HG02970 (cell line): ENCODE measurements around the gene RPS6KA5.
"Not testable (repeated sequence)": the region's sequence is repeated elsewhere in the genome, so short reads cannot be mapped to it uniquely, and the experiment has no call there.

Source experiments
- ATAC-seq: cut with Tn5 transposase; IDR thresholded peaks from one replicate; pipeline ENCODE4 v1.9.1; 2021; ENCODE audit warnings: mild to moderate bottlenecking, moderate library complexity, moderate number of reproducible peaks; ENCODE audit not compliant: unreplicated experiment, low FRiP score

RPS6KA5 gene

DNA sequence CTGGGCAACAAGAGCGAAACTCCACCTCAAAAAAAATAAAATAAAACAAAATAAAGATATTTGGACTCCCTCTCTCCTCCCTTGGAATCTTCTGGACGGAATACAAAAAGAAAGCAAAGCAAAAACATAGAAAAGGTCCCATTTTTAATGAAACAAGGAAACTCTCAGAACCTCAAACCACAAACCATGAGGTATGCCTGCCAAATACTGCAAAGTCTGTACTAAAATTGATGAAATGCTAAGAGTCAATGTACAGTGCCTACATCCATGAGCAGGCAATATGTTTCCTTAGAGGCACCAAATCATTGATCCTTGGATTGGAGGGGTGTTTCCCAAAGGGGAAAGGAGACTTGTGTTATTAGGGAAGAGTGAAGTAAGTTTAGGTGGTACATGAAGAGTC, 8.2 kb upstream of the RPS6KA5 start:
- no peak for ATAC-seq

DNA sequence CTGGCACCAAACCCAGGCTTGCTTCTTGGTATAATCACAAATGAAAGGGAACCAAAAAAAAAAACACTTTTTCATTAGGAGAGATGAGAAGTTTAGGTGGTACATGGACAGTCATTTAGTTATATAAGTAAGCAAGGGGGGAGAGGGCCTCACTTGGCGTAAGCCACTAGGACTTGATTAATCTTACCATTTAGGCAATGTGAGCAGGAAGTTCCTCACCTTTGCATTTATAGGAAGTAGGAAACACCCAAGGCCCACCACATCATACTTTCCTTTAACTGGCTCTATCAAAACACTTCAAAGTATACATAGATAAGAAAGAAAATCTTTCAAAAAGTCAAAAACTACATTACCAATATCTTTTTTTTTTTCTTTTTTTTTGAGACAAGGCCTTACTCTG, 6.7 kb upstream of the RPS6KA5 start:
- no peak for ATAC-seq

DNA sequence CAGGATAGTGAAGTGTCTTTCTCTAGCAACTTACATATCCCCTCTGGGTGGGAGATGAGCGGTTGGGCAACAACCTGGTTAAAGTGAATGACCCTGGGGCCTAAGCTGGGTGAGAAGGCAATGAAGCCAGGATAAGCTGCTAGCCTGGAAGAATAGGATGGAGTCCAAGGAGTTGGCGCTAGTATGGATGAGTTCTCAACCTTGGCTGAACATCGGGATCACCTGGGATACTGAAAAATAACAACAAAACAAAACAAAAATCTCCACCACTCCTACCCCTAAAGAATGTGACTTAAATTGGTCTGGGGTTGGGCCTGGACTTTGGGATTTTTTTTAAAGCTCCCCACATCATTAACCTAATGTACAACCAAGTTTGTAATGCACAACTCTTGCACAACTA, 4.8 kb upstream of the RPS6KA5 start:
- no peak for ATAC-seq

DNA sequence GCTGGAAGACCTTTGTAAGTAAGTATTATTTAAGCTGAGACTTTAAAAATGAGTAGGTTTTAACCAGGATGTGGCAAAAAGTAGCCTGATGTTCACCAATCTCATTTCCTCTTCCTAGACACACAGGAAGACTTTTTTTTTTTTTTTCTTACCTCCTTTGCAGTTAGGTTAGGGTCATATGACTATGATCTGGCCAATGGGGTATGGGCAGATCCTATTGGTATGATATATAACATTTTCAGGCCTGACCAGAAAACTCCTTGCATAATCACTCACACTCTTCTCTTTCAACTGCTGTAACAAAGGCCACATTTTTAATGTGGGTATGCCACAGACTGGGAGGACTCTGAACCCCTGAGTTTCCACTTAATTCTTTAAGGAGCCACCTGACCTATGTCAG, 2.7 kb upstream of the RPS6KA5 start:
- ATAC-seq = no peak

DNA sequence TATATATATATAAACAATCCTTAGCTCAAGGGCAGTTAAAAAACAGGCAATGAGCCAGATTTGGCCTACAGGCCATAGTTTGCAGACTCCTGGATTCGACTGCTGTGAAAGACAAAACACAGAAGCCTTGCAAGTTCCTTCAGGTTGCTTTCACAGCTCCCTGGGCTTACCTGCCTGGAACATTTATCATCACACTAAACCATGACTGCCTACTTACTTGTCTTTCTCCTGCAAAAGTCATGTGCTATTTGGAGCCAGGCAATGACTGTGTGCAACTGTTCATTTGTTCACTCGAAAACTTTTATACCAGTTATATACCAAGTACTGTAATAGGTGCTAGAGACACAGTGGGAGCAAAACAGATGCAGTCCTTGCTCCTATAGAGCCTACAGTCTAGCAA, 2.2 kb upstream of the RPS6KA5 start:
- ATAC-seq = no peak

DNA sequence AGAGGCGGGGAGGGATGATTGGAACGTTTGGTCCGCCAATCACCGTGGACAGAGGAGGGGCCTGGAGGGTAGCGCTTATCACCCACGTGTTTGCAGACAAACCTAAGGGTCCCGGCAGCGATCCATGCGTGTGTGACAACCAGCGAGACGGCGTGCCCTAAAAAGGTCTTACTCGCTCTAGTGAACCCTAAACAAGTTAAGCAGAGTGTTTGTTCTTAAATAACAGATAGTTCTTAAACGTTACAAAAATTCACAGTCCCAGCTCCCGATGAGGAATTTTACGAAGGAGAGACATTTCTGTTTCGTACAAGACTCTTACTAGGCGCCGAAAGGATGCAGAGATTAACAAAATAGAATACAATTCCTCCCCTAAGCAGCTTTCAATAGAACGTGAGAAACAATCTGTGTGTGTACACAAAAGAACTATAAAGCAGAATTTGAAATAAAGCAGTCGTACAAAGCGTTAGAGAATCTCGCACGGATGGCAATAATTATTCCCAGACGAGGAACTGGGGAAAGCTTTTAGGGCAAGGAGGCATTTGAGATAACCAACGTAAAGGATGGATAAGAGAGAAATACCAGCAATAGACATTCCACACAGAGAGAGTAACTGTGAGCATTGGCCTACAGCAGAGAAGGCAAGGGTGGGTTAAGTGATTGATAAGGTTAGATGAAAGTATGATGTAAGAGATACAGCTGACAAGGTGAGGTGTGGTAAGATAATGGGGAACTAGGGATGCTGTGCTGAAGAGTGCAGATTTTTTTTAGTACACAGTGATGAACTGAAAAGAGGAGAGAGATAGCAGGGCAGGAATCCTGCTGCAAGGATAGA, 831 bp upstream of the RPS6KA5 start:
- ATAC-seq = no peak

DNA sequence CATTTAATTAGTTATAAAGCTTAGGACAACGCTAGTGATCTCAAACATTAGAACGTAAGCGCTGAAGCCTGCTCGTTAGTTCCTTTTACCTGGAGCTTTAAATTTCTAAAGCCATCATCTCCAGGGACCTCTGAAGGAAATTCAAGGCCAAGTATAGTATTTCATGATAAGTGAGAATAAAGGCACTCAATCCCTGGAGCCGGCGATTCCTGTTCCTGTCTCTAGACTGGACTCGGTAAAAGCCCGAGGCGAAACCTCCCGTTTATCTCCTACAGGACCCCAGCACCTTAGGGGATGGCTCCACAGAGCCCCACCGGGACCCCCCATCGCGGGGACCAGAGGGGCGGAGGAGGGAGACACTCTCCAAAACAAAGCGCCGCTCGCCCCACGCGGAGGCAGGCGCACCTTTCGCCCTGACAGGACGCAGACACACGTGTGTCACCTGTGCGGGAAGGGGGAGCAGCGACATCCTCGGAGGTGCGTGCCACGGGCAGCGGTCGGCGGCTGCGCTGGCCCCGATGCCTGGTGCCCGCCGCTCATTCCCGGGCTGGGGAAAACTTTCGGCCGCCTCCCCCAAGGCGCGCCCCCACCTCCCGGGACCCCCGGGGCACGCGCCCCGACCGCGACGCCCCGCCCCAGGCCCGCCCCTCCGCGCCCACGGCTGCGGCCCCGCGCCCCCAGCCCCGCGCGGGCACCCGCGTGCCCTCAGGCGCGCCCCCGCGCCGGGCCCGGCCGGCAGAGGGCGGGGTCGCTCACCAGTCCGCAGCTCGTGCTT, 678 bp downstream of the RPS6KA5 start:
- ATAC-seq = peak; percentile 23

DNA sequence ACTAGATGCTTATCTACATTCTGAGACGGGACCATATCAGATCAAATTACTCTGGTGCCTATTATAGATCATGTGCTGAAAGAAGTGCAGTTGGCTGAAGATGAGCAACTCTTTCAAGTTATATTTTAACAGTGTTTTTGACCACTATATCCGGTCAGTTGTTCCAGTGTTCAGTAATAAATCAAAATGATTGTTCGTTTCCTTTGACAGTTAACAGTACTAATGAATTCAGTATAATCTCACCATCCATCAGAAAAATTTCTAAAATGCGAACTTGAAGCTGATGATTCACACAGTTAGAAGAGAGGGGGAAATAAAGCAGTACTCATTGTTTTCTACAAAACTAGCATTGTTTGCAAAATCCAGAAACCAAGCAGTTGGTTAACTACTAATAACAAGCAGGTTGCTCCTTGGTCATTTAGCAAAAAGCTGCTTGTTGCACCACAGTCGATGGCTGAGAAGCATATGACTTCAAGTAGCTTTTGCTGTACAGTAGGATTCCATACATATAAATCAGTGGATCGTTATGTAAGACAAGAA, 2.3 kb downstream of the RPS6KA5 start:
- ATAC-seq = no peak

DNA sequence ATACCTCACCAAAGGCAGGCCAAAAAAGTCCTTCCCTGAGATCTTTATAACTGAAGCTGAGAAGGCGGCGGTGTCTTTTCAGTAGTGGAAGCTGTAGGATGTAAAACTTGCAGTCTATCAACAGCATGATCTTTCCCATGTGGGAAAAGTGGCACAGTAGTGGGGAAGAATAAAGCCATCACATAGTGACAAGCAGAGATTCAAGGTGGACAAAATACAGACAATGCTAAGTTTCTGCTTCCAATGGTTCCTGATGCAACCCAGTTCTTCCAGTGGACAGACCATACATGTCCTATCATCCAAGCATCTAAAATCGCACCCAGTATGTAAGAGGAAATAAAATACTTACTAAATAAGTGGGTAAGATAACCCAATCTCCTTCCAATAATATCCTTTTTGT, 4.1 kb downstream of the RPS6KA5 start:
- ATAC-seq = no peak

DNA sequence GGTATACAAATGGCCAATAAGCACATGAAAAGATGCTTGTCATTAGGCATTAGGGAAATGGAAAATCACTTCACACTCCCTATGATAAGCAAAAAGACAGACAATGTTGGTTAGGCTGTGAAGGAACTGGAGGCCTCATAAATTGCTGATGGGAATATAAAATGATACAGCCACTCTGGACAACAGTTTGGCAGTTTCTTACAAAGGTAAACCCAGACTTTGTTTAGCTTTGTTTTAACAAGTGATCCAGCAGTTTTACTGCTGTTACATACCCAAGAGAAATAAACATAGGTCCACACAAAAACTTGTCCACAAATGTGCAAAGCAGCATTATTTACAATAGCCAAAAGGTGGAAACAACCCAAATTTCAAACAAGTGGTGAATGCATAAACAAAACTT, 5.4 kb downstream of the RPS6KA5 start:
- ATAC-seq = no peak

DNA sequence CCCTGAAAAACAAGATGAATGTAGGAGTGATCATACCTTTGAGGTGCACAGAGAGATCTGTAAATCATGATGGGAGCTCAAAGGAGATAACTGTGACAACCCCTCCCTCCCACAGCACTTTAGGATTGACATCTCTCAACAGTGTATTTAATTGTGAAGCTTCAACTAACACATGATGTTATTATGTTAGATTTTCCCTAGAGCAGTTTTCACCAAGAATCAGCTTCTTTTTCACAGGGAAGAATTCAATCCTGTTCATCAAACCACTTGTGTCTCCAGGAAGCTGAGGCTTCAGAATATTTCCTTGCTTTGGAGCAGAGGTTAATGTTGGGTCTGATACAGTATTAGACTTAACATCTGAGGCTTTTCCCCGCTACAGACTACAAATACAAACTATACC, 11.8 kb downstream of the RPS6KA5 start:
- no peak for ATAC-seq

DNA sequence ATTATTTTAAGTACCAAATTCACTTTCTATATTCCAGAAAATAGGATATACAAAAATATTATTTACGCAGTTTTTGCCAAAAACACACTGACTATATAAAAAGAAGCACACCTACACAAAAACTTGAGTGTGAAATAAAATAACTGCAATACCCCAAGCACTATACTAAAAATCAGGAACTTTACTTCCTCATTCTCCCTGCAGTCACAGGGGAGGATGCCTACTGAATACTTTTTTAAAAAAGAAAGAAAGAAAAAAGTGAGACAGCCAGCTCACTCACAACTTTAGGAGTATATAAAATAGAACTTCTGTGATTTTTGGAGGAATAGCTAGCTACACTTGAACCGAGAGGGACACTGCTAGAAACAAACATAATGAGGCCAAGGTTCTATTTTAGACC, 12.2 kb downstream of the RPS6KA5 start:
- no peak for ATAC-seq

DNA sequence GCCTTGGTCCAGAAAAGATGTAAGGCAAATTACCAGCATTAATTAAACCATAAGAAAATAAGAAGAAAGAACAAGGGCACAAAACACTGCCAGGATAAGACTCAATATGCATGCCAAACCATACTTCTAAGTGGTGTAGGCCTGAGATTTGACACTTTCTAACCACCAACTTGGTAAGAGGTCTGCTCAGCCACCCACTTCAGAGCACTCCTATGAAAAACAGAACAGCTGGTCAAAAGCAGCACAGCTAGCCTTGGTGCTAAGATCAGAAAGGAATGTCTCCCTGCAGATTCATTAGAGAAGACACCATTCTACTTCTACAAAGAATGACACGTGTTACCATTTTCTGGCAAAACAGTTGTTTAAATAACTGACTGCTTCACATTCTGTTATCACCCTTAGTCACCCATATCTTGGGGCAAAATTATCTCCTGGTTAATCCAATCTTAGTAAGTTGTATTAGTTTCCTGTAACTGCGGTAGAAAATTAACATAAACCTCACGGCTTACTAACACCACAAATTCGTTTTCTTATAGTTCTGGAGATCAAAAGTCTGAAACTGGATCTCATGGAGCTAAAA, 13.2 kb downstream of the RPS6KA5 start:
- ATAC-seq = no peak

DNA sequence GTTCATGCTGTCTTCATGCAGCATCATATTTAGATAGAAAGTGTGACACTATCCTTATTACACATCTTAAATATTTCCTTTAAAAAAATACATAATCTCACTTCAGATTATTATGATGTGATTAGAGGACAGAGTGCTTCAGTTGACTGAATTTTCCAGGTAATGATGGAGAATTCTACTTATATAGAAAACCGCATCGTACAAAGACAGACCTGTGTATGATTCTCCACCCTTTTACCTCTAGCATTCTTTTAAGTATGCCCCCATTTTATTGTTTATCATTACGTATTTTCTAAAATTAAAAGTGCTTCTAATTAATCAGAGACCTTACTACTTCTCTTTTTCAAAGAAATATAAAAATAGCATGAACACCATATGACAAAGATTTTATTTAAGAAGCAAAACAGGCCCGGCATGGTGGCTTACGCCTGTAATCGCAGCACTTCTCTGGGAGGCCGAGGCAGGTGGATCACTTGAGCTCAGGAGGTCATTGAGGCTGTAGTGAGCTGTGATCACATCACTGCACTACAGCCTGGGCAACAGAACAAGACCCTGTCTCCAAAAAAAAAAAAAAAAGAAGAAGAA, 13.9 kb downstream of the RPS6KA5 start:
- ATAC-seq = no peak

DNA sequence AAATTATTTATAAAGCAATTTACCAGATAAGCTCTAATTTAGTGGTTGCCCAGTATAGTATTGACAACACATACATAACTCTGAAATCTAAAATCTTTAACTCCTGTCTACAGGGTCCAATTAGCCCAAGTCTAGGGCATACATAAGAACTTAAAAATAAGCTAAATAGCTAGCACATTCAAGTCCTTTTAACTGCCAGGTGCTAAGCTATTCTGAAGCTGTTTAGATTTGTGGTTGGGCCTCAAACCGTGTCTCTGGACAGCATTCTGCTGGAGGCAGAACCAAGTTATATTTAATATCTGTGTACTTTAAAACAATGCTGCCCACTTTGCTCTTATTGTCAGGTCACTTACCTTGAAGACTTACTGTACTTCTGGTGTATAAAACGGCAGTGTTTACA, 19.0 kb downstream of the RPS6KA5 start:
- no peak for ATAC-seq

DNA sequence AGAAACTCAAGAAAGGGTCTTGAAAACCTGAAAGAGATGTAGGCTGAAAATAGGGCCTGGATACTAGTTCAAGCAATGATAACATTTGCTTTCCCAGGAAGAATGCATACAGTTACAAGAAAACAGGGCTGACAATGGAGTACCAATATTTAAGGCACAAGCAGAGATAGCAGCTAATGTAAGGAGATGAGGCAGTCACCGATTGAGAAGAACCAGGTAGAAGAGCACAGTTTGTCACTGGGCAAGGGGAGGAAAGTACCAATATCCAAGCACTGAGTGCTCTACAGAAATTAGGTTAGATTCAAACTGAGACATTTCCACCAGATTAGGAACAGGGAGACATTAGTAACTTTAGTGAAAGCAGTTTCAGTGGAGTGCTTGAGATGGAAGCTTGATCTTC, 19.9 kb downstream of the RPS6KA5 start:
- ATAC-seq = no peak

DNA sequence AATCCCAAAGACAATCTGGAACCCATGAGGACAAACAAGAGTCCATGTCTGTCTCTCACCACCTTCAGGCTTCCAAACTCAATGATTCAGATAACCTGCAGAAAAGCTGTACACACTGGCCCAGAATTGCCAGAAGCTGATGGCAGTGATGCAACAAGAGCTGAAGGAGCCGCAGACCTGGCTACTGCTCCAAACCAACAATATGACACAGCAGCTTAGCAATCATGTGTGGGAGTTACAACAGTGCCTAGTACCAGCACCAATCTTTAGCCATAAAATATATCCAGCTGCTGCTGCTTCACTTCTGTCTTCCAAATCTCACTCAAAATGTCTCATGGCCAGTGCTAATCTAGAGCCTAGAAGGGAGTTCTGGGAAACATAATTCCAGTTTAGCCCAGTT, 22.0 kb downstream of the RPS6KA5 start:
- ATAC-seq = no peak

DNA sequence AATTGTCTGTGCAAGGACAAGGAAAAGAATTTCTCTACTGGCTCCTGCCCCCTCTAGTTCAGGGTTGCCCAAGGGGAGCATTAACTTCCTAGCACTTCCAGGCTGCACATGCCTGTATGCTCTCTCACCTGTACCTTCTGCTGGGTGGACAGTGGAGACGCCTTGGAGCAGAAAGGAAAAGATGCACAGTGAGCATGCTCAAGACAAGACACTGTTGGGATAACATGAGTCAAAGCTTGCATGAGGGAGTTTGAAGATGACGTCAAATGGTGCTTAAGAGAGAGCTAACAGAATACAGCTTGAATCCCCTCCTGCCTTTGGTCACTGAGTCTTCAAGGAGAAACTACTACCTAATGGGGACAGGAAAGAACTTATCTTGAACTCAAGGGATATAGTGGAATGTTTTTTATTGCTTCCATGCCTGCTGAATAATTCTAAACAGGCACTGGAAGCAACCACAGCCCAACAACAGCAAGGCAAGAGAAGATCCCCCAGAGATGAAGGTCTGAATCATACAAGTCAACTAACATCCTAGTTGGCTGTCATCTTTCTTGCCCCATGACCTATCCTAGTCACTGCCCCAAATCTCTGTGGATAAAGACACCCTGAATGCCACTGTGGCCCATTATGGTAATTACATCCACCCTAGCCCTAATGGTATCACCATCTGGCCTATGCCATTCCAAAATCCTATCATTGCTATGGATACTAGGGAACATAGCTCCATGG, 23.5 kb downstream of the RPS6KA5 start:
- no peak for ATAC-seq

DNA sequence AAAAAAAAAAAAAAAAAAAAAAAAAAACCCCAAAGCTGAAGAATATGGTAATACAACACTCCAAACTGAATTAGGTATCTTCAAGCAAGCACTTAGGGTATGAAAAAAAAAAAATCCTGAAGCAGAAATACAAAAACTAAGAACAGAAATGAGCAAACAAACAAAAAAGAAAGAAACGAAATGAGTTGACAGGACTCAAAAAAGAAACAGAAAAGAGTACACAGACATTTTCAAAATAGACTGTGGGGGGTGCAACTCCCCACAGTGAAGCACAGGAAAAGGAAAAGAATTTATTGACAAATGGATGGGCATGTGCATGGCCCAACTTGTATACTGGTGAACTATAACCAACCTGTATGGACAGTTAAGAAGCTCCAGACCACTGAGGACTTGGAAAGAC, 24.6 kb downstream of the RPS6KA5 start:
- no peak for ATAC-seq

DNA sequence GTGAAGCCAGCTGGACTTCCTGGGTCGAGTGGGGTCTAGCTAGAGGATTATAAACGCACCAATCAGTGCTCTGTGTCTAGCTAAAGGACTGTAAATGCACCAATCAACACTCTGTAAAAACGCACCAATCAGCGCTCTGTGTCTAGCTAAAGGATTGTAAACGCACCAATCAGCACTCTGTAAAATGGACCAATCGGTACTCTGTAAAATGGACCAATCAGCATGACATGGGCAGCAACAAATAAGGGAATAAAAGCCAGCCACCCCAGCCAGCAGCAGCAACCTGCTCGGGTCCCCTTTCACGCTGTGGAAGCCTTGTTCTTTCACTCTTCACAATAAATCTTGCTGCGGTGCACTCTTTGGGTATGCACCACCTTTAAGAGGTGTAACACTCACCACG, 26.1 kb downstream of the RPS6KA5 start:
- not testable (repeated sequence) for ATAC-seq
